A673 (cell line): ENCODE data around the gene LSM10. TPM values are rescaled to one million over a fixed set of nuclear protein-coding genes. Genes with fewer than 3 reads are reported as not detected.
A peak's percentile ranks its signal among the peaks of the same experiment; 100 is the strongest.

ENCODE experiments used
- BruUV-seq: library from RNA; stranded (reverse); fragments of 400-500 nt; replicated peaks from 2 replicates; lab custom pipeline; 2021; lab: Mats Ljungman, UMichigan
- CTCF ChIA-PET: fragments of 300-600 bp; sonication (Branson Sonifier 250); formaldehyde crosslinking; loops from one replicate; lab custom pipeline; 2022; ENCODE audit warnings: antibody characterized with exemption; lab: Charles Lee
- POLR2A ChIA-PET: fragments of 300-600 bp; sonication (Branson Sonifier 250); formaldehyde crosslinking; loops from one replicate; lab custom pipeline; 2022; ENCODE audit warnings: antibody characterized with exemption; ENCODE audit not compliant: low non-redundant PET; lab: Charles Lee
- DNase-seq: peaks from one replicate; pipeline ENCODE4 v3.0.0-alpha.2; 2015; ENCODE audit warnings: low spot score
- H3K27ac ChIP-seq: fragments of 200-600 bp; sonication (generic); 2 replicates; pipeline ENCODE4 v1.5.1; 2016; ENCODE audit warnings: mixed run types, low read depth, mild to moderate bottlenecking, mixed read lengths, antibody characterized with exemption, low read length; ENCODE audit not compliant: poor library complexity, severe bottlenecking
- H3K27me3 ChIP-seq: fragments of 200-600 bp; sonication (generic); replicated peaks from 2 replicates; pipeline ENCODE4 v1.6.1; 2017; ENCODE audit warnings: mixed run types, low read depth, mild to moderate bottlenecking, mixed read lengths, antibody characterized with exemption, low read length; ENCODE audit not compliant: insufficient read depth, poor library complexity
- H3K36me3 ChIP-seq: fragments of 200-600 bp; sonication (generic); 2 replicates; pipeline ENCODE4 v1.6.1; 2016; ENCODE audit warnings: mixed run types, mild to moderate bottlenecking, mixed read lengths, antibody characterized with exemption, low read length; ENCODE audit not compliant: insufficient read depth, poor library complexity, severe bottlenecking
- H3K4me1 ChIP-seq: fragments of 200-600 bp; sonication (generic); 2 replicates; pipeline ENCODE4 v1.6.1; 2017; ENCODE audit warnings: mixed run types, mild to moderate bottlenecking, mixed read lengths, antibody characterized with exemption, low read length; ENCODE audit not compliant: insufficient read depth, poor library complexity, severe bottlenecking
- H3K4me3 ChIP-seq: fragments of 200-600 bp; sonication (generic); 2 replicates; pipeline ENCODE4 v1.5.1; 2016; ENCODE audit warnings: low read depth, mixed run types, mild to moderate bottlenecking, mixed read lengths, low read length; ENCODE audit not compliant: poor library complexity, severe bottlenecking
- H3K9me3 ChIP-seq: fragments of 200-600 bp; sonication (generic); 2 replicates; pipeline ENCODE4 v1.6.1; 2016; ENCODE audit warnings: mixed run types, low read depth, mild to moderate bottlenecking, mixed read lengths, antibody characterized with exemption, low read length; ENCODE audit not compliant: poor library complexity, severe bottlenecking
- CTCF ChIP-seq: fragments of 300-800, 200-600 bp; sonication (generic); conservative IDR thresholded peaks from 2 replicates; pipeline ENCODE4 v1.5.1; 2017; ENCODE audit warnings: low read depth, mild to moderate bottlenecking, antibody characterized with exemption, low read length, moderate library complexity, mixed read lengths
- EZH2 ChIP-seq: fragments of 200-600 bp; sonication (generic); IDR thresholded peaks from 2 replicates; pipeline ENCODE4 v1.6.1; 2017; ENCODE audit warnings: borderline replicate concordance, low read depth, mild to moderate bottlenecking, mixed read lengths, antibody characterized with exemption, low read length; ENCODE audit not compliant: poor library complexity, severe bottlenecking
- intact Hi-C: fragments of 100-400 bp; cut with micrococcal nuclease; formaldehyde crosslinking; loops from one replicate; pipeline ENCODE4 v1.10.0; 2022; ENCODE audit not compliant: unreplicated experiment
- total RNA-seq: library from RNA; stranded (reverse); gene quantifications from 2 replicates; pipeline ENCODE4 v1.2.3, GENCODE V29; 2021

LSM10 gene
- total RNA-seq, 1 experiment from 2014 or later: 68.0 TPM

DNA sequence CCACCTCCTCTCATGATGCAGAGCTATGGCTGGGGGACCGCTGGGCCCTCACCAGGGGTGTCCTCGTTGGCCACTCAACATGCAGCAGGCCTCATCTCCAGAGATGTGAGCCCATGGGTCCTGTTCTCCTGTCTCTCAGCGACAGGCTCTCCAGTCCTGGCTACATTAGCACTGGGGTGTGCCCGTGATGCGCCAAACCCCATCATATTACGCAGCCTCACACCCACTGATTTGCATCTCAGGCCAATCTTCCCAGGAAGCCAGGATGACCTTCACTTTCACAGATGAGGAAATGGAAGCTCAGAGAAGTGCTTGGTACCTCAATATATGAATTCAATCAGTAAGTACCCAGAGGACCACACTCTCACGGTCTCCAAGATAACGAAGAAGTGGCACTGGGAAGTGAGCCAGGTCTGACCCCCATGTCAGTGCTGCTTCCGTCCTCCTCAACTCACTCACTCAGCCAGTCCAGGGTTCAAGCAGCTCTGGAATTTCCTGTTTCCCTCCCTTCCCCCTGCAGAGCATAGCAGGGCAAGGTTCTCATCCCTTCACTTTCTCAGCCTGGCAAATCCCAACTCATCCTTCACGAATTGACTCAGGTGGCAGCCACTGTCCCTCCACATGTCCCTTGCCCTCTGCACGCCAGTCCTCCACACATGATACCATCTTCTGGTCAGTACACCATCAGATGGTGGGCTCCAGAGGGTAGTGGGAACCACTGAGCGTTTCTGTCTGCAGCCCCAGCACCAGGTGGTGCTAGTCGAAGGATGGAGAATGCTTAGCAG, 45.4 kb downstream of the LSM10 start:
- intact Hi-C loops: no loop called here
- no peak overlapping the region for H3K4me3 ChIP-seq
- CTCF ChIA-PET: no interaction called here
- H3K27me3 ChIP-seq: no peaks in the 10 kb centered on the region
- TF ChIP-seq EZH2: no peak
- no peak for TF ChIP-seq CTCF
- H3K36me3 ChIP-seq: peaks cover 54% of the 10 kb centered on the region
- H3K27ac ChIP-seq: peak overlapping the region; percentile 66
- H3K9me3 ChIP-seq: no peaks in the 10 kb centered on the region
- peak; percentile 34 for DNase-seq
- no TSS peak for BruUV-seq
- peaks cover 19% of the 10 kb centered on the region for H3K4me1 ChIP-seq
- POLR2A ChIA-PET: interaction anchor here (0.5 kb wide), 1 partner anchor 34 kb away, joined by 3 read pairs; no protein-coding TSS in a partner anchor

- BruUV-seq: no TSS peak
- POLR2A ChIA-PET: interaction anchor here (0.5 kb wide), 1 partner anchor 35 kb away, joined by 3 read pairs; no protein-coding TSS in a partner anchor
- H3K27me3 ChIP-seq: no peaks in the 10 kb centered on the region
- peaks cover 63% of the 10 kb centered on the region for H3K36me3 ChIP-seq
- H3K4me1 ChIP-seq: peaks cover 19% of the 10 kb centered on the region
- no peaks in the 10 kb centered on the region for H3K9me3 ChIP-seq
- H3K27ac ChIP-seq: peak overlapping the region; percentile 66
- CTCF ChIA-PET: no interaction called here
- TF ChIP-seq CTCF (0 out of 2 replicates have a peak, but pooled peaks have one; percentile 8), EZH2 (no peak)
- DNase-seq: peak; percentile 55
- no peak overlapping the region for H3K4me3 ChIP-seq
- intact Hi-C loops: no loop called here
Observed at GRCh38 chr1:36351227-36351977, 46.3 kb downstream of the LSM10 start.

DNA sequence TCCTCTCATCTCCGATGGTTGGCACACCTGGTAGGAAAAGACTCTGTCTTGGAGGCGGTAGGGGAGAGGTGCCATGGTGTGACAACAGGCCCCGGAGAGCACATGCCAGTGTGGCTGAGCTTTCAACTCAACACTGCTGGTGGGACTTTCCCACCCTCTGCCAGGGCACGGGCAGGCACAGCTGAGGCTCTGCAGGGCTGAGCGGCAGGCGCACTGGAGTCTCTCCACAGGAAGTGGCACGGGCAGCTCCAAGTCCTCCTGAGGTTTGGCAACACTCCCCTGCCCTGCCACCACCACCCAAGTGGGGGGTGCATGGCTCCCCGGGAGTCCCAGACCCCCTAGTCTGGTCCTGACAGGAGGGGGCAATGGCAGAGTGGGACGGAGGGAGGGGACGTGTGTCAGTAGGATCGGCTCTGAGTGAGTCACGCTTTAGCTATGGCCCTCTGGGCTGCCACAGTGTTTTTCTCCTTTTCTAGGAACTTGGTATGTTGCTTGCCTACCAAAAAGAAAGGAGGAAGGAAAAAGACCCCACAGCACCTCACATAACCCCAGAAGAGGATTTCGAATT, 47.0 kb downstream of the LSM10 start:
- peaks cover 19% of the 10 kb centered on the region for H3K4me1 ChIP-seq
- CTCF ChIA-PET: no interaction called here
- H3K4me3 ChIP-seq: no peak overlapping the region
- peak; percentile 49 for DNase-seq
- H3K9me3 ChIP-seq: no peaks in the 10 kb centered on the region
- H3K27ac ChIP-seq: peak overlapping the region; percentile 66
- intact Hi-C loops: no loop called here
- H3K27me3 ChIP-seq: no peaks in the 10 kb centered on the region
- no TSS peak for BruUV-seq
- POLR2A ChIA-PET: no interaction called here
- TF ChIP-seq CTCF (no peak), EZH2 (no peak)
- H3K36me3 ChIP-seq: peaks cover 62% of the 10 kb centered on the region
